Stimulated activated CD8-positive, alpha-beta memory T cell treated with anti-CD3 and anti-CD28 coated beads, Interleukin-15, amount 100 ng/mL, for 4 hours (primary cell): Measurements from ENCODE around the gene GRB7.
"Not testable (repeated sequence)": the region's sequence is repeated elsewhere in the genome, so short reads cannot be mapped to it uniquely, and the experiment has no call there.

ENCODE experiments used
- DNase-seq, 2 donors: peaks; one replicate each; pipeline ENCODE4 v3.0.0-alpha.2; 2020; ENCODE audit warnings: low read depth in 2 of 2

The GRB7 gene

DNA sequence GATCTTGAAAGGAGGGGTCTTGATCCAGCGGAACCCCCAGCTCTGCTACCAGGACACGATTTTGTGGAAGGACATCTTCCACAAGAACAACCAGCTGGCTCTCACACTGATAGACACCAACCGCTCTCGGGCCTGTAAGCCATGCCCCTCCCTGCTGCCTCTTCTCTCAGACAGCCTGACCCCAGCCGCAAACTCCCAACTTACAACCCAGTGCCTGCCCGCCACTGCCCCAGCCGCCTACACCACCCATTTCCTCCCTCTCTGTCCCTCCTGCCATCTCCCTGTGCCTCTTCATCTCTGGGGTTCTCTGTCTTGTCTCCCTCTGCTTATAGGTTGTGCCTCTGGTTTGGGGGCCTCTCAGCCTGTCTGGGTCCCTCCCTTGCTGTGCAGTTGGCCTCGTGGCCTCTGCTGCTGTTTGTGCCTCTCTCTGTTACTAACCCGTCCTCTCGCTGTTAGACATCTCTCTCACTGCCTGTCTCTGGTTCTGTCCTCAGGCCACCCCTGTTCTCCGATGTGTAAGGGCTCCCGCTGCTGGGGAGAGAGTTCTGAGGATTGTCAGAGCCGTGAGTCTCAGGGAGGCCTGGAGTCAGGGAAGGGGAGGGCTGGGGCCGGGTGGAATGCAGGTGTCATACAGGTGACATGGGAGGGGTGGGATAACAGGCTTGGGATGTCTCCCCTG, 28.3 kb upstream of the GRB7 start:
- no peak for DNase-seq

DNA sequence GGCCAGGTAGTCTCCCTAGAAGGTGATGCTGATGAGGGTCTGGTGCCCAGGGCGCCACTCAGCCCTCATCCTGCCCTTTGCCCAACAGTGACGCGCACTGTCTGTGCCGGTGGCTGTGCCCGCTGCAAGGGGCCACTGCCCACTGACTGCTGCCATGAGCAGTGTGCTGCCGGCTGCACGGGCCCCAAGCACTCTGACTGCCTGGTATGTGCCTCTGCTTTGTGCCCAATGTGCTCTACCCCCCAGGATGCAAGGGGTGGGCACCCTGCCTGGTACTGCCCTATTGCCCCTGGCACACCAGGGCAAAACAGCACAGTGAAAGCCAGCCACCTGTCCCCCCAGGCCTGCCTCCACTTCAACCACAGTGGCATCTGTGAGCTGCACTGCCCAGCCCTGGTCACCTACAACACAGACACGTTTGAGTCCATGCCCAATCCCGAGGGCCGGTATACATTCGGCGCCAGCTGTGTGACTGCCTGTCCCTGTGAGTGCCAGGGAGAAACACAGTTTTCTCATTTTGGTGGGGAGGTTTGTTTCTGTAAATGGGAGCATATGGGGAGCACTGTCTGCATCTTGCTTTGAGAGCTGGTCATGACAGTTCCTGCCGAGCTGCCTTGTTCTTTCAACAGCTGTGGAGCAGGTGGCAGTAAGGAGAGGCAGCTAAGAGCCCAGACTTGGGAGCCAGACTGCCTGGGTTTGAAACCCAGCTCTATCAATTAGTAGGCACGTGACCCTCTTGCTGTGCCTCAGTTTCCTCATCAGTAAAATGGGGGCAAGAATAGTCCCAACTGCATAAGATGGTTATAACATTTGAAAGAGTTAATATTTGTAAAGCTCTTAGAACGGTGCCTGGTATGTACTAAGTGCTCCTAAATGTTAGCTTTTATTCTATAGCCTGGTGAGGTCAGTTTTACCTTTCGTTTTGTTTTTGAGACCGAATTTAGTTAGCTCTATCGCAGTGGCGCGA, 27.5 kb upstream of the GRB7 start:
- DNase-seq: no peak

DNA sequence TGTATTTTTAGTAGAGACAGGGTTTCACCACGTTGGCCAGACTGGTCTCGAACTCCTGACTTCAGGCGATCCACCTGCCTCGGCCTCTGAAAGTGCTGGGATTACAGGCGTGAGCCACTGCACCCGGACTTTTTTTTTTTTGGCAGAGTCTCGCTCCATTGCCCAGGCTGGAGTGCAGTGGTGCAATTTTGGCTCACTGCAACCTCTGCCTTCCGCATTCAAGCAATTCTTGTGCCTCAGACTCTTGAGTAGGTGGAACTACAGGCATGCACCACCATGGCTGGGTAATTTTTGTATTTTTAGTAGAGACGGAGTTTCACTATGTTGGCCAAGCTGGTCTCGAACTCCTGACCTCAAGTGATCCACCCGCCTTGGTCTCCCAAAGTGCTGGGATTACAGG, 26.7 kb upstream of the GRB7 start:
- DNase-seq: not testable (repeated sequence)

DNA sequence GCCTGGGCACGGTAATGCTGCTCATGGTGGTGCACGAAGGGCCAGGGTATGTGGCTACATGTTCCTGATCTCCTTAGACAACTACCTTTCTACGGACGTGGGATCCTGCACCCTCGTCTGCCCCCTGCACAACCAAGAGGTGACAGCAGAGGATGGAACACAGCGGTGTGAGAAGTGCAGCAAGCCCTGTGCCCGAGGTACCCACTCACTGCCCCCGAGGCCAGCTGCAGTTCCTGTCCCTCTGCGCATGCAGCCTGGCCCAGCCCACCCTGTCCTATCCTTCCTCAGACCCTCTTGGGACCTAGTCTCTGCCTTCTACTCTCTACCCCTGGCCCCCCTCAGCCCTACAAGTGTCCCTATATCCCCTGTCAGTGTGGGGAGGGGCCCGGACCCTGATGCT, 25.9 kb upstream of the GRB7 start:
- no peak for DNase-seq

DNA sequence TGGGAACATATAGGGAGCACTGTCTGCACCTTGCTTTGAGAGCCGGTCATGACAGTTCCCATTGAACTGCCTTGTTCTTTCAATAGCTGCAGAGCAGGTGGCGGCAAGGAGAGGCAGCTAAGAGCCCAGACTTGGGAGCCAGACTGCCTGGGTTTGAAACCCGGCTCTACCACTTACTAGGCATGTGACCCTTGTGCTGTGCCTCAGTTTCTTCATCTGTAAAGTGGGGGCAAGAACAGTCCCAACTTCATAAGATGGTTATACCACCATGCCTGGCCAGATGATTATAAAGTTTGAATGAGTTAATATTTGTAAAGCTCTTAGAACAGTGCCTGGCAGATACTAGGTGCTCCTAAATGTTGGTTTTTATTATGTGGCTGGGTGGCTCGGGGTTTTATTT, 23.5 kb upstream of the GRB7 start:
- DNase-seq: no peak

DNA sequence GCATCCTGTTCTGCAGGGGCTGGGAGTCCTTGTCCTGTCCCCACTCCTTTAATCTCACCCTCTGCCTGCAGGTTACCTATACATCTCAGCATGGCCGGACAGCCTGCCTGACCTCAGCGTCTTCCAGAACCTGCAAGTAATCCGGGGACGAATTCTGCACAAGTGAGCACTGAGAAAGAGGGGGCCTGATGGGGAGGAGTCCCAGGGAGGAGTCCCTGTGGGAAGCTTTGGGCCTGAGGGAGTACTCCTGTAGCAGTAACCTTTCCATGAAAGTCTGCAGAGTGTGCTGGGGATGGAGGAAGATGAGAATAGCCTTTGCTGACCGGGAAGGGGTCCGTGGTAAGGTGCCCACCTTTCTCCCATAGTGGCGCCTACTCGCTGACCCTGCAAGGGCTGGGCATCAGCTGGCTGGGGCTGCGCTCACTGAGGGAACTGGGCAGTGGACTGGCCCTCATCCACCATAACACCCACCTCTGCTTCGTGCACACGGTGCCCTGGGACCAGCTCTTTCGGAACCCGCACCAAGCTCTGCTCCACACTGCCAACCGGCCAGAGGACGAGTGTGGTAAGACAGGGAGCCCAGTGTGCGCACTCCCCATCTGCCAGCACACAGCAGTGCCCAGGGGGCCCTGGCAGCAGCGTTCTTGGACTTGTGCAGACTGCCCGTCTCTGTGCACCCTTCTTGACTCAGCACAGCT, 22.2 kb upstream of the GRB7 start:
- DNase-seq: no peak

DNA sequence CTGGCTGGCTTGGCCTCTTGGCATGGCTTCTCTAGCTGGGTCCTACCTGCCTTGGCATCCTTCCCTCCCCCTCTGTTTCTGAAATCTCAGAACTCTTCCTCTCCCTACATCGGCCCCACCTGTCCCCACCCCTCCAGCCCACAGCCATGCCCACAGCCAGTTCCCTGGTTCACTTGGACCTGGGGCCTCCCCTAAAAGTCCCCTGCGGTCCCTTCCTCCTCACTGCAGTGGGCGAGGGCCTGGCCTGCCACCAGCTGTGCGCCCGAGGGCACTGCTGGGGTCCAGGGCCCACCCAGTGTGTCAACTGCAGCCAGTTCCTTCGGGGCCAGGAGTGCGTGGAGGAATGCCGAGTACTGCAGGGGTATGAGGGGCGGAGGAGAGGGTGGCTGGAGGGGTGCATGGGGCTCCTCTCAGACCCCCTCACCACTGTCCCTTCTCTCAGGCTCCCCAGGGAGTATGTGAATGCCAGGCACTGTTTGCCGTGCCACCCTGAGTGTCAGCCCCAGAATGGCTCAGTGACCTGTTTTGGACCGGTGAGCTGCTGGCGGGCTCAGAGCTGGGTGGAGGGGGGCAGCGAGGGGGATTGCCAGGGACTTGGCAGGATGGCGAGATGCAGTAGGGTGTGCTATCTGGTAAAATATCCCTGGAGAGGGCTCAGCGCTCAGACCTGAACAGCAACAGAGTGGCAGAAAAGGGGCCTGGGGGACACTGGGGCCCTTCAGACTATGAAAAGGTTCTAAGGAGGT, 21.5 kb upstream of the GRB7 start:
- DNase-seq: no peak

DNA sequence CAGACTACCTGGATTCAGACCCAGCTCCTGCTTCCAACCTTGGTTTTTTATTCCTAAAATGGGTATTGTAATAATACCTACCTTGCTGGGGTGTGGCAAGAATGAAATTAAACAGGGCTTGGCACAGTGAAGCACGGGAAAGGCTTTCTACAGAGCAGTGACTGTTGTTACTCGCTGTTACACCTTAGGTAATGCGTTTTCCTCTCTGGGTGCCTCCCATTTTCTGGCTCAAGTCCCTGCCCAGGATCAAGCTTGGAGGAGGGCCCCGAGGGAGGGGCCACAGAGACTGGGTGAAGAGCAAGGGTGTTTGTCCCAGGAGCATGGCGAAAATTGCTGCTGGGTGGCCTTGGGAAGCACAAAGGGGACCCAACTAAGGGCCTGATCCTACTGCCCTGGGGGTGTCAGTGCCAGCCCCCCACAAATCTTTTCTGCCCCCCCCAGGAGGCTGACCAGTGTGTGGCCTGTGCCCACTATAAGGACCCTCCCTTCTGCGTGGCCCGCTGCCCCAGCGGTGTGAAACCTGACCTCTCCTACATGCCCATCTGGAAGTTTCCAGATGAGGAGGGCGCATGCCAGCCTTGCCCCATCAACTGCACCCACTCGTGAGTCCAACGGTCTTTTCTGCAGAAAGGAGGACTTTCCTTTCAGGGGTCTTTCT, 20.7 kb upstream of the GRB7 start:
- DNase-seq: no peak

DNA sequence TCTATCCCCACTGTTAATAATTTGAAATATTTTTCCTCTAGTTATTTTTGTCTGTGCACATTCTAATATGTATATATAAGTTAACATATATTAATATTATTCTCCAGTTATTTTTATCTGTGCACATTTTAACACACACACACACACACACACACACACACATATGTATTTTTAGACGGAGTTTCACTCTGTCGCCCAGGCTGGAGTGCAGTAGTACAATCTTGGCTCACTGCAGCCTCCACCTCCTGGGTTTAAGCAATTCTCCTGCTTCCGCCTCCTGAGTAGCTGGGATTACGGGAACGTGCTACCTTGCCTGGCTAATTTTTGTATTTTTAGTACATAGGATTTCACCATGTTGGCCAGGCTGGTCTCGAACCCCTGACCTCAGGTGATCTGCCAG, 20.1 kb upstream of the GRB7 start:
- no peak for DNase-seq

DNA sequence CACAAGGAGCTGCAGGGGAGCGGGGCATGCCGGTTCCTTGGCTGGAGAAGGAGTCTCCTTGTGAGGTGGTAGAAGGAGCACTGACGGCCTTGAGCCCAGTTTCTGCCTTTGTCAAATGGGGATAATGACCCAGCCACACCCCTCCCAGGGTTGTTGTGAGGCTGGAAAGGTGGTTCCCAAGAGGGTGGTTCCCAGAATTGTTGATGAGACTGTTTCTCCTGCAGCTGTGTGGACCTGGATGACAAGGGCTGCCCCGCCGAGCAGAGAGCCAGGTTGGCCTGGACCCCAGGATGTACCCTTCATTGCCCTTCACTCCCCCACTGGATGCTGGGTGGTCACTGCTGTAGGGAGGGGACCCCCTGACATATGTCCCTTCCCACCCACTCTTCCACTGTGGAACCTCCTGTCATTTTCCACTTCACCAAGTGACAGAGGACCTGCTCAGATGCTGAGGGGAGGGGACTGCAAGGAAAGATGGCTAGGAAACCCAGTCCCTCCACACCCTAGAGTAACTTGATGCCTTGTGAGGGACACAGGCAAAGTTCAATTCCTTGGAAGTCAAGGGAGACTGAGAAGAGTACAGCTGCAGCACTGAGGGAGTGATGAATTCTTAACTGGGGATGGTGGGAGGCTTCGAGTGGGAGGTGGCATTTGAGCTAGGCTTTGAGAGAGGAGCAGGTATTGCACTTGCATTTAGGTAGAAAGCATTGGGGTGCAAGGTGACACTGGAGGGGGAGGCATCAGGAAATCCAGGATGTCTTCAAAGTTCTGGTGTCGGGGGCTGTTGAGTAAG, 18.0 kb upstream of the GRB7 start:
- no peak for DNase-seq

DNA sequence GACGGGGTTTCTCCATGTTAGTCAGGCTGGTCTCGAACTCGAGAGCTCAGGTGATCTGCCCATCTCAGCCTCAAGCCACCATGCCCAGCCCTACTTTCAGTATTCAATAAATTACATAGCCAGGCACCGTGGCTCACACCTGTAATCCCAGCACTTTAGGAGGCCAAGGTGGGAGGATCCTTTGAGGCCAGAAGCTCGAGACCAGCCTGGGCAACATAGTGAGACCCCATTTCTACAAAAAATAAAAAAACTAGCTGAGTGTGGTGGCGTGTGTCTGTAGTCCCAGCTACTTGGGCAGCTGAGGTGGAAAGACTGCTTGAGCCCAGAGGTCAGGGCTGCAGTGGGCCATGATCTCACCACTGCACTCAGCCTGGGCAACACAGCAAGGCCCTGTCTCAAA, 15.6 kb upstream of the GRB7 start:
- no peak for DNase-seq

DNA sequence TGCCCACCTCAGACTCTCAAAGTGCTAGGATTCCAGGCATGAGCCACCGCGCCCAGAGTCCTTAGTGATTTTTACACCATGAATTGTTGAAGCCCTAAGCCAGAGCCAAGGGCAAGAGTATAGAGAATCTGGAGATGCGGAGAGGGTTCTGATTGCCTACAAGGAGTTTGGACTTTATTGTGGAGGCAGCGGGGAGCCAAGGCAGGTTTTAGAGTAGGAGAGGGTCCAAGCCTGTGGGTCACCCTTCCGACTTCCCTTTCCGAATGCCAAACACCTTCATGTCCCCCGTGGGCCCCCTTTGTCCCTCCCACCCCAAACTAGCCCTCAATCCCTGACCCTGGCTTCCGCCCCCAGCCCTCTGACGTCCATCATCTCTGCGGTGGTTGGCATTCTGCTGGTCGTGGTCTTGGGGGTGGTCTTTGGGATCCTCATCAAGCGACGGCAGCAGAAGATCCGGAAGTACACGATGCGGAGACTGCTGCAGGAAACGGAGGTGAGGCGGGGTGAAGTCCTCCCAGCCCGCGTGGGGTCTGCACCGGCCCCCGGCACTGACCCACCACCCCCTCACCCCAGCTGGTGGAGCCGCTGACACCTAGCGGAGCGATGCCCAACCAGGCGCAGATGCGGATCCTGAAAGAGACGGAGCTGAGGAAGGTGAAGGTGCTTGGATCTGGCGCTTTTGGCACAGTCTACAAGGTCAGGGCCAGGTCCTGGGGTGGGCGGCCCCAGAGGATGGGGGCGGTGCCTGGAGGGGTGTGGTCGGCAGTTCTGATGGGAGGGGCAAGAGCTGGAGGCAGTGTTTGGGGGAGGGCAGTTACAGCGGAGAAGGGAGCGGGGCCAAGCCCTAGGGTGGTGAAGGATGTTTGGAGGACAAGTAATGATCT, 14.5 kb upstream of the GRB7 start:
- DNase-seq: no peak

DNA sequence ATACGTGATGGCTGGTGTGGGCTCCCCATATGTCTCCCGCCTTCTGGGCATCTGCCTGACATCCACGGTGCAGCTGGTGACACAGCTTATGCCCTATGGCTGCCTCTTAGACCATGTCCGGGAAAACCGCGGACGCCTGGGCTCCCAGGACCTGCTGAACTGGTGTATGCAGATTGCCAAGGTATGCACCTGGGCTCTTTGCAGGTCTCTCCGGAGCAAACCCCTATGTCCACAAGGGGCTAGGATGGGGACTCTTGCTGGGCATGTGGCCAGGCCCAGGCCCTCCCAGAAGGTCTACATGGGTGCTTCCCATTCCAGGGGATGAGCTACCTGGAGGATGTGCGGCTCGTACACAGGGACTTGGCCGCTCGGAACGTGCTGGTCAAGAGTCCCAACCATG, 13.0 kb upstream of the GRB7 start:
- no peak for DNase-seq

DNA sequence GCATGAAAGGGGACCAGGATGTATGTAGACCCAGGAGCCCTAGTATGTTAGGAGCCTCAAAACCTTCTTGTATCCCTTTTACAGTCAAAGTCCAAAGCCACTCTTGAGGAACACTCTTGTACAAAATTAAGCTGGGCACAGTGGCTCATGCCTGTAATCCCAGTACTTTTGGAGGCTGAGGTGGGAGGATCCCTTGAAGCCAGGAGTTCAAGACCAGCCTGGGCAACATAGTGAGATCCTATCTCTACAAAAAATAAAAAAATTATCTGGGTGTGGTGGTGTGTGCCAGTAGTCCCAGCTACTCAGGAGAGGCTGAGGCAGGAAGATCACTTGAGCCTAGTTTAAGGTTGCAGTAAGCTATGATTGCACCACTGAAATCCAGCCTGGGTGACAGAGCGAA, 11.8 kb upstream of the GRB7 start:
- DNase-seq: not testable (repeated sequence)

DNA sequence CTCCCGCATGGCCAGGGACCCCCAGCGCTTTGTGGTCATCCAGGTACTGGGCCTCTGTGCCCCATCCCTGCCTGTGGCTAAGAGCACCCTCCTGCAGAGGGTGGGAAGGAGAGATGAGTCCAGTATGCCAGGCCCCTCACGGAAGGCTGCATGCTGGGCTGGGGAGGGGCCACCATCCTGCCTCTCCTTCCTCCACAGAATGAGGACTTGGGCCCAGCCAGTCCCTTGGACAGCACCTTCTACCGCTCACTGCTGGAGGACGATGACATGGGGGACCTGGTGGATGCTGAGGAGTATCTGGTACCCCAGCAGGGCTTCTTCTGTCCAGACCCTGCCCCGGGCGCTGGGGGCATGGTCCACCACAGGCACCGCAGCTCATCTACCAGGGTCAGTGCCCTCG, 11.1 kb upstream of the GRB7 start:
- no peak for DNase-seq

DNA sequence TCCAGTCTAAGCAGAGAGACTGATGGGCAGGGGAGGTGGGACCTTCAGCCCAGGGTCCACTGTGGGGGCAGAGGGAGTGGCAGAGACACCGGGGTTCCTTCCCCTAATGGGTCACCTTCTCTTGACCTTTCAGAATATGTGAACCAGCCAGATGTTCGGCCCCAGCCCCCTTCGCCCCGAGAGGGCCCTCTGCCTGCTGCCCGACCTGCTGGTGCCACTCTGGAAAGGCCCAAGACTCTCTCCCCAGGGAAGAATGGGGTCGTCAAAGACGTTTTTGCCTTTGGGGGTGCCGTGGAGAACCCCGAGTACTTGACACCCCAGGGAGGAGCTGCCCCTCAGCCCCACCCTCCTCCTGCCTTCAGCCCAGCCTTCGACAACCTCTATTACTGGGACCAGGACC, 10.2 kb upstream of the GRB7 start:
- no peak for DNase-seq

DNA sequence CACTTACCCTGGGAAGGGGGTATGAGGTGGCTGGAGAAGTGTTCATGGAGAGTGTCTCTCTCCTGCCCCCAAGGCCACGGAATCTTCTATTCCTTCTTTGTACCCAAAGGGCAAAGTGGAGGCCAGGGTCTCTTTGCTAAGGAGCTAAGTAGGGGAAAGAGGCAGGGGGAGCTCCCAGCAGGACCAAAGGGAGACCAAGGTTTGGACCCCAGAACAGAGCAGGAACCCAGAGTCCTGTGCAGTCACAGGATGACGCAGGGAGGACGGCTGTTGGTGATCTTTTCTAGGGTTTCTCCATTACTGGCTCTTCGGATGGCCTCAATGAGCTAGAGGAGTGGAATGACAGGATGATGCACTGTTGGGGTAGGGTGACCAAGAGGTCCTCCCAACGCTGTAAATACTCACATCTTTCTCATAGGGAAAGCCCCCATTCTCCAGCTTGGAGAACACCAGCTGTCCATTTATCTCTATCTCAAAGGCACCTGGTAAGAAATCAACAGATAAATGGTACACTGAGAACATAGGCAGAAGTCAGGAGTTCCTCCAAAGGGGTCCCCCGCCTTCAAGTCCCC, 8.4 kb upstream of the GRB7 start:
- no peak for DNase-seq

DNA sequence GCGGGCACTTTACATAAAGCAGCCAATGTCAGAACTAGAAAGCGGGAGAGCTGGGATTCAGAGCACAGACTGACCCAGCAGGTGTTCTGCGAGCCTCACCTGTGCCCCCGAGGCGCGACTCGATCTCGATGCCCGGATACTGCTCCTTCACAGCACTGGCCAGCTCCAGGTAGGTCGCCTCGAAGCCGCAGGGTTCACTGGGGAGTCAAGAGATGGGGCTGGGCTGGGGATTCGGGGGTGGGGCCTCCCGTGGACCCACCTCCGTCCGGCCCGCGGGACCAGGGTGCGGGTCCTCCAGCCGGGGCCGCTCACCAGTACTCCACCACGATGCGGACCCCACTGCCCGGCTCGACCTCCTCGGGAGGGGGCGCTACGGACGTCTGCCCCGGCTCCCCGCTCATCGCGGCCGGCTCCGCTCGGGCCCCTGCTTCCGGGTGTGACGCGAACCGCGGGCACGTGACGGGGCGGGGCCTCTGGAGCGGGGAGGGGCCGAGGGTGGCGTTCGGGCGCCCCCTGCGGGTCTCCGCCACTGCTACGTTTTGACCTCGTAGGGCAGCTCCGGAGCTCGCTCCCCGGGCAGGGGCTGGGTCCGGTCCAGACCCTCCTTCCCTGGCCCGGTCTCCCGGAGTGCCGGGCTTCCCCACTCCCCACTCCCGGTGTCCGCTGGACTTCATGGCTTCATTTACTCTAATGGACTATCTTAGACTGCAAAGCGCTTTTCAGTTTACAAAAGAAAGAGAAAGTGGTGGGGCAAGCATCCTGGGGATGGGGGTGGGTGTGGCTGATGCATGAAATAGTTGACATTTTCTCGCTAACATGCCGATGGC, 7.4 kb upstream of the GRB7 start, which contains the start of gene MIEN1:
TSS of gene MIEN1 (minus strand) at position 438 of the 827 bp plus-strand sequence. CDS start at position 401, 37 bp downstream.
- DNase-seq: peak; percentile 83 to 89
